Effector memory CD4-positive, alpha-beta T cell (primary cell): ENCODE data around the gene SLC38A6.

Source experiments
- DNase-seq, 3 donors: peaks; one replicate each; pipeline ENCODE4 v3.0.0-alpha.2; 2020
- H3K27ac ChIP-seq: 2 replicates; pipeline ENCODE4 v1.7.0; 2013; ENCODE audit warnings: mild to moderate bottlenecking, low read length, moderate library complexity; ENCODE audit not compliant: insufficient read depth, poor library complexity, severe bottlenecking
- H3K27me3 ChIP-seq: replicated peaks from 2 replicates; pipeline ENCODE4 v1.7.0; 2013; ENCODE audit warnings: mild to moderate bottlenecking, low read length; ENCODE audit not compliant: insufficient read depth, control insufficient read depth, poor library complexity, severe bottlenecking
- H3K36me3 ChIP-seq: 2 replicates; pipeline ENCODE4 v1.7.0; 2013; ENCODE audit warnings: mild to moderate bottlenecking, low read length, moderate library complexity; ENCODE audit not compliant: control insufficient read depth, insufficient read depth
- H3K4me1 ChIP-seq: 2 replicates; pipeline ENCODE4 v1.7.0; 2013; ENCODE audit warnings: low read length, mild to moderate bottlenecking; ENCODE audit not compliant: control insufficient read depth, insufficient read depth, poor library complexity, severe bottlenecking
- H3K4me3 ChIP-seq: 2 replicates; pipeline ENCODE4 v1.7.0; 2013; ENCODE audit warnings: low read length, low read depth, mild to moderate bottlenecking; ENCODE audit not compliant: insufficient read depth, poor library complexity, severe bottlenecking
- H3K9me3 ChIP-seq: 2 replicates; pipeline ENCODE4 v1.7.0; 2013; ENCODE audit warnings: mild to moderate bottlenecking, low read length, moderate library complexity; ENCODE audit not compliant: control insufficient read depth

SLC38A6 gene

GRCh38 chr14:61098721-61099120 lies 117.7 kb downstream of the SLC38A6 start:
- no peak overlapping the region for H3K4me3 ChIP-seq
- no peaks in the 10 kb centered on the region for H3K27me3 ChIP-seq
- no peak overlapping the region for H3K27ac ChIP-seq
- no peaks in the 10 kb centered on the region for H3K36me3 ChIP-seq
- no peak for DNase-seq
- no peaks in the 10 kb centered on the region for H3K4me1 ChIP-seq
- no peaks in the 10 kb centered on the region for H3K9me3 ChIP-seq

DNA sequence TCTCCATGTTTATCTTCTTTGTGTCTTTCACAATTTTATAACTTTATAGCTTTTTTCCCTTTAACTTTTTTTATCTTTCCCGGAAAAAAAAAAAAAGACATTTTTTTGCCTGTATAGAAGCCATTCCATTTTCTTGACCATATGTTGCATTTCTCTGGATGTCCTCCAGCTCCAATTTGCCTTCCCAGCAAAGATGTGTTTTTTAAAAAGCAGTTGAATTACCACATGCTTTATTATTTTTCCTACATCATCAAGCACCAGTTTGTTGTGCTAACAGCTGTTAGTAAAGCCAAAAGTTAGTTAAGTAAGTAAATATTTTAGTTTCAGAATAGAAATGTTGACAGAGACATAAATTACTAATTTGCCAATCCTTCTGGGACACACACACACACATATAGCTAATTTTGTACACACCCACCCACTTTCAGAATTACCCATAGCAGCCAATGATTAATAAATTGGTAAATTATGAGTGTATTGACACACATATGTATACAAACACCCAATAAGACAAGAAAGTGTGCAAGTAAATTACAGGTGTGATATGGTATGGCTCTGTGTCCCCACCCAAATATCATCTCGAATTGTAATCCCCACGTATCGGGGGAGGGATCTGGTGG lies 118.3 kb downstream of the SLC38A6 start:
- no peak overlapping the region for H3K27ac ChIP-seq
- no peaks in the 10 kb centered on the region for H3K36me3 ChIP-seq
- no peak overlapping the region for H3K4me3 ChIP-seq
- H3K27me3 ChIP-seq: no peaks in the 10 kb centered on the region
- DNase-seq: no peak
- no peaks in the 10 kb centered on the region for H3K9me3 ChIP-seq
- H3K4me1 ChIP-seq: no peaks in the 10 kb centered on the region

- H3K4me1 ChIP-seq: no peaks in the 10 kb centered on the region
- H3K27me3 ChIP-seq: no peaks in the 10 kb centered on the region
- H3K27ac ChIP-seq: no peak overlapping the region
Measured at GRCh38 chr14:61101803-61102548, 120.9 kb downstream of the SLC38A6 start.

More at GRCh38 chr14:61101803-61102548, 120.9 kb downstream of the SLC38A6 start:
- Histone ChIP-seq H3K36me3 (no peaks in the 10 kb centered on the region), H3K9me3 (no peaks in the 10 kb centered on the region), H3K4me3 (no peak overlapping the region)
- no peak for DNase-seq
